COLO668 (cell line): ENCODE measurements around the gene USP33.
"Not testable (repeated sequence)": the region's sequence is repeated elsewhere in the genome, so short reads cannot be mapped to it uniquely, and the experiment has no call there.

Experiments used
- DNase-seq: peaks from one replicate; lab custom pipeline; 2025; ENCODE audit not compliant: unreplicated experiment; lab: John Stamatoyannopoulos, UW

Gene USP33

GRCh38 chr1:77741316-77741715 is 18.3 kb downstream of the USP33 start:
- no peak for DNase-seq

- no peak for DNase-seq
Observed at GRCh38 chr1:77739235-77739634, 20.4 kb downstream of the USP33 start.

- no peak for DNase-seq
Observed at GRCh38 chr1:77732090-77732489, 27.6 kb downstream of the USP33 start.

- DNase-seq: no peak
Observed at GRCh38 chr1:77725706-77726105, 33.9 kb downstream of the USP33 start.

- no peak for DNase-seq
Observed at GRCh38 chr1:77718181-77718580, 41.5 kb downstream of the USP33 start.

- DNase-seq: no peak
Observed at GRCh38 chr1:77716065-77716464, 43.6 kb downstream of the USP33 start.

- DNase-seq: no peak
Observed at GRCh38 chr1:77709727-77710126, 49.9 kb downstream of the USP33 start.

GRCh38 chr1:77706321-77706720 is 53.3 kb downstream of the USP33 start:
- no peak for DNase-seq

- DNase-seq: no peak
Observed at GRCh38 chr1:77704736-77705135, 54.9 kb downstream of the USP33 start.

- DNase-seq: not testable (repeated sequence)
Observed at GRCh38 chr1:77699673-77700072, 60.0 kb downstream of the USP33 start.

GRCh38 chr1:77697441-77697840 is 62.2 kb downstream of the USP33 start:
- no peak for DNase-seq

GRCh38 chr1:77688939-77689338 is 70.7 kb downstream of the USP33 start:
- DNase-seq: no peak

GRCh38 chr1:77687519-77687906 is 72.1 kb downstream of the USP33 start:
- DNase-seq: no peak

GRCh38 chr1:77686796-77687518 is 72.7 kb downstream of the USP33 start:
- no peak for DNase-seq

- DNase-seq: peak; percentile 99
Observed at GRCh38 chr1:77683160-77684148, 76.2 kb downstream of the USP33 start.

- DNase-seq: peak; percentile 99
Observed at GRCh38 chr1:77682460-77683159, 77.0 kb downstream of the USP33 start, which contains the start of gene ZZZ3. Gene ZZZ3 (minus strand): TSS chr1:77682658. CDS start chr1:77633354, 49,304 bp downstream.

GRCh38 chr1:77680173-77680572 is 79.5 kb downstream of the USP33 start:
- no peak for DNase-seq

- no peak for DNase-seq
Observed at GRCh38 chr1:77678660-77679610, 80.7 kb downstream of the USP33 start.

GRCh38 chr1:77674807-77675206 is 84.8 kb downstream of the USP33 start:
- not testable (repeated sequence) for DNase-seq

- DNase-seq: no peak
Observed at GRCh38 chr1:77673716-77674355, 85.8 kb downstream of the USP33 start.
